HEK293 (cell line): ENCODE results near the gene YARS1.
A peak's percentile ranks its signal among the peaks of the same experiment; 100 is the strongest.

ENCODE experiments used
- EGR2 ChIP-seq: fragments of 450-650 bp; formaldehyde crosslinking; IDR thresholded peaks from 2 replicates; pipeline ENCODE4 v1.5.1; 2016; ENCODE audit warnings: low read depth, missing biosample characterization, missing genetic modification characterization
- ELK4 ChIP-seq: IDR thresholded peaks from 2 replicates; pipeline ENCODE4 v1.6.1; 2011; ENCODE audit warnings: mild to moderate bottlenecking, low read depth, low read length, borderline replicate concordance
- GFI1B ChIP-seq: fragments of 450-650 bp; formaldehyde crosslinking; IDR thresholded peaks from 2 replicates; pipeline ENCODE4 v1.5.1; 2016; ENCODE audit warnings: missing biosample characterization, missing genetic modification characterization
- HOXD13 ChIP-seq: sonication (generic); formaldehyde crosslinking; IDR thresholded peaks from 2 replicates; pipeline ENCODE4 v1.8.0; 2022; ENCODE audit warnings: missing genetic modification reagents, borderline replicate concordance
- KLF7 ChIP-seq: fragments of 450-650 bp; formaldehyde crosslinking; IDR thresholded peaks from 2 replicates; pipeline ENCODE4 v1.5.1; 2016; ENCODE audit warnings: missing biosample characterization, missing genetic modification characterization, borderline replicate concordance
- TSHZ1 ChIP-seq: fragments of 450-650 bp; formaldehyde crosslinking; IDR thresholded peaks from 2 replicates; pipeline ENCODE4 v1.5.1; 2016; ENCODE audit warnings: missing biosample characterization, missing genetic modification characterization, borderline replicate concordance
- ZBTB20 ChIP-seq: fragments of 450-650 bp; formaldehyde crosslinking; IDR thresholded peaks from 2 replicates; pipeline ENCODE4 v1.5.1; 2016; ENCODE audit warnings: missing biosample characterization, missing genetic modification characterization
- ZNF223 ChIP-seq: fragments of 450-650 bp; formaldehyde crosslinking; IDR thresholded peaks from 2 replicates; pipeline ENCODE4 v1.5.1; 2016; ENCODE audit warnings: missing biosample characterization, missing genetic modification characterization
- ZNF266 ChIP-seq: fragments of 450-650 bp; formaldehyde crosslinking; IDR thresholded peaks from 2 replicates; pipeline ENCODE4 v1.5.1; 2016; ENCODE audit warnings: missing biosample characterization, missing genetic modification characterization, low read depth
- ZNF292 ChIP-seq: fragments of 450-650 bp; formaldehyde crosslinking; IDR thresholded peaks from 2 replicates; pipeline ENCODE4 v1.5.1; 2016; ENCODE audit warnings: low read depth, missing biosample characterization, missing genetic modification characterization, borderline replicate concordance
- ZNF324 ChIP-seq: fragments of 450-650 bp; formaldehyde crosslinking; IDR thresholded peaks from 2 replicates; pipeline ENCODE4 v1.5.1; 2016; ENCODE audit warnings: missing biosample characterization, missing genetic modification characterization
- ZNF350 ChIP-seq: fragments of 450-650 bp; formaldehyde crosslinking; IDR thresholded peaks from 2 replicates; pipeline ENCODE4 v1.5.0; 2017; ENCODE audit warnings: missing biosample characterization, mild to moderate bottlenecking, missing genetic modification characterization
- ZNF391 ChIP-seq: fragments of 450-650 bp; formaldehyde crosslinking; IDR thresholded peaks from 2 replicates; pipeline ENCODE4 v1.5.1; 2016; ENCODE audit warnings: low read depth, missing biosample characterization, missing genetic modification characterization, borderline replicate concordance
- ZNF433 ChIP-seq: fragments of 450-650 bp; formaldehyde crosslinking; IDR thresholded peaks from 2 replicates; pipeline ENCODE4 v1.5.1; 2016; ENCODE audit warnings: missing biosample characterization, missing genetic modification characterization, low read depth
- ZNF510 ChIP-seq: fragments of 450-650 bp; formaldehyde crosslinking; IDR thresholded peaks from 2 replicates; pipeline ENCODE4 v1.5.1; 2018; ENCODE audit warnings: mild to moderate bottlenecking, missing genetic modification characterization, missing biosample characterization; ENCODE audit not compliant: insufficient replicate concordance
- ZNF600 ChIP-seq: fragments of 450-650 bp; formaldehyde crosslinking; IDR thresholded peaks from 2 replicates; pipeline ENCODE4 v1.5.1; 2016; ENCODE audit warnings: missing biosample characterization, missing genetic modification characterization
- ZNF654 ChIP-seq: fragments of 450-650 bp; formaldehyde crosslinking; IDR thresholded peaks from 2 replicates; pipeline ENCODE4 v1.5.1; 2016; ENCODE audit warnings: low read depth, missing biosample characterization, missing genetic modification characterization
- ZNF677 ChIP-seq: fragments of 450-650 bp; IDR thresholded peaks from 2 replicates; pipeline ENCODE4 v1.5.0; 2018; ENCODE audit warnings: missing biosample characterization, mild to moderate bottlenecking, missing genetic modification characterization, moderate library complexity
- ZNF692 ChIP-seq: fragments of 450-650 bp; formaldehyde crosslinking; IDR thresholded peaks from 2 replicates; pipeline ENCODE4 v1.5.1; 2016; ENCODE audit warnings: missing biosample characterization, missing genetic modification characterization
- ZNF843 ChIP-seq: fragments of 450-650 bp; formaldehyde crosslinking; IDR thresholded peaks from 2 replicates; pipeline ENCODE4 v1.5.1; 2016; ENCODE audit warnings: missing biosample characterization, missing genetic modification characterization
- ZXDB ChIP-seq: fragments of 450-650 bp; formaldehyde crosslinking; IDR thresholded peaks from 2 replicates; pipeline ENCODE4 v1.5.1; 2016; ENCODE audit warnings: missing biosample characterization, missing genetic modification characterization
- TF ChIP-seq, protein P1 (sequence below): fragments of 450-650 bp; formaldehyde crosslinking; IDR thresholded peaks from 2 replicates; pipeline ENCODE4 v1.5.1; 2016; ENCODE audit warnings: missing biosample characterization, missing genetic modification characterization
- TF ChIP-seq, protein P2 (sequence below): fragments of 450-650 bp; formaldehyde crosslinking; IDR thresholded peaks from 2 replicates; pipeline ENCODE4 v1.5.1; 2016; ENCODE audit warnings: missing biosample characterization, missing genetic modification characterization
- TF ChIP-seq, protein P3 (sequence below): fragments of 450-650 bp; formaldehyde crosslinking; IDR thresholded peaks from 2 replicates; pipeline ENCODE4 v1.5.1; 2017; ENCODE audit warnings: missing biosample characterization, mild to moderate bottlenecking, missing genetic modification characterization, moderate library complexity

Gene YARS1

DNA sequence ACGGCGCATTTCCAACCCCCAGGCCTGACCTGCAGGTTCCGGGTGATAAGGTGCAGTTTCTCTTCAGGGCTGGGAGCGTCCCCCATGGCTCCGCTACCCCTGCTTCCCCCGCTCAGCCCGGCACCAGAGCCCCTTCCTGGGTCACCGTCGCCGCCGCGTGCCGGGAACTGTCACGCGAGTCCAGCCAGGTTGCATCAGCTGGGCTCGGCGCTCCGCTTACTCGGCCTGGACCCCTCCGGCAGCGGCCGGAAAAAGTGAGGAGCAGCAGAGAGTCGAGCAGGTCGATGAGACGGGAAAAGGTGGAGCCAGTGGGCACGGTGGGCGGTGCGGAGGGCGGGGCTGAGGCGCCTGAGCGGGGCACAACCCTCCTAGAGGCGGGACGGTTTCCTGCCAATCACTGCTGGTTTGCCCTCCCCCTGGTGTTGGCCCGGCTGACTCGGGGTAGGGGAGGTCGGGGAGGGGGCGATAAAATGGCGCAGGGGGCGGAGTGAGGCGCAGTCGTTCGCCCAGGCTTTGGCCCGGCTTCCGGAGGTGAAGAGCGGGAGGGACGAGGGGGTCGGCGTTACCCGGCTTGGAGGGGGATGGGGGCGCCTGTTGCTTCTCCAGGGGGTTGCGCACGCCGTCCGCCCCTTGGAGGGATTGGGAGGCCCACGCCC lies at the start of gene YARS1, which contains the start of gene S100PBP (continued):
- TF ChIP-seq ZNF292 (no peak), ZNF350 (tag by site-specific recombination) (no peak), ZNF692 (tag by site-specific recombination) (peak; percentile 87), ZNF654 (no peak), ELK4 (peak; percentile 98), GFI1B (tag by site-specific recombination) (no peak; the same call in 1 of the 2 replicates), ZNF843 (peak; percentile 87), ZNF266 (tag by site-specific recombination) (no peak), ZNF600 (tag by site-specific recombination) (no peak), ZNF391 (tag by site-specific recombination) (peak; percentile 99), ZNF677 (tag by site-specific recombination) (no peak), KLF7 (peak; percentile 43; the same call in 1 of the 2 replicates), ZNF223 (peak; percentile 99), ZNF510 (tag by site-specific recombination) (no peak), ZNF324 (tag by site-specific recombination) (peak; percentile 99), ZBTB20 (tag by site-specific recombination) (peak; percentile 95), ZXDB (peak; percentile 96), ZNF433 (no peak), TSHZ1 (tag by site-specific recombination) (peak; percentile 87), HOXD13 (peak; percentile 100), EGR2 (no peak; the same call in none of the 2 replicates)
- TF ChIP-seq, protein P1, sequence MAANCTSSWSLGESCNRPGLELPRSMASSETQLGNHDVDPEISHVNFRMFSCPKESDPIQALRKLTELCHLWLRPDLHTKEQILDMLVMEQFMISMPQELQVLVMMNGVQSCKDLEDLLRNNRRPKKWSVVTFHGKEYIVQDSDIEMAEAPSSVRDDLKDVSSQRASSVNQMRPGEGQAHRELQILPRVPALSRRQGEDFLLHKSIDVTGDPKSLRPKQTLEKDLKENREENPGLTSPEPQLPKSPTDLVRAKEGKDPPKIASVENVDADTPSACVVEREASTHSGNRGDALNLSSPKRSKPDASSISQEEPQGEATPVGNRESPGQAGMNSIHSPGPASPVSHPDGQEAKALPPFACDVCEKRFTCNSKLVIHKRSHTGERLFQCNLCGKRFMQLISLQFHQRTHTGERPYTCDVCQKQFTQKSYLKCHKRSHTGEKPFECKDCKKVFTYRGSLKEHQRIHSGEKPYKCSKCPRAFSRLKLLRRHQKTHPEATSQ (tag by site-specific recombination): no peak
- TF ChIP-seq, protein P2, sequence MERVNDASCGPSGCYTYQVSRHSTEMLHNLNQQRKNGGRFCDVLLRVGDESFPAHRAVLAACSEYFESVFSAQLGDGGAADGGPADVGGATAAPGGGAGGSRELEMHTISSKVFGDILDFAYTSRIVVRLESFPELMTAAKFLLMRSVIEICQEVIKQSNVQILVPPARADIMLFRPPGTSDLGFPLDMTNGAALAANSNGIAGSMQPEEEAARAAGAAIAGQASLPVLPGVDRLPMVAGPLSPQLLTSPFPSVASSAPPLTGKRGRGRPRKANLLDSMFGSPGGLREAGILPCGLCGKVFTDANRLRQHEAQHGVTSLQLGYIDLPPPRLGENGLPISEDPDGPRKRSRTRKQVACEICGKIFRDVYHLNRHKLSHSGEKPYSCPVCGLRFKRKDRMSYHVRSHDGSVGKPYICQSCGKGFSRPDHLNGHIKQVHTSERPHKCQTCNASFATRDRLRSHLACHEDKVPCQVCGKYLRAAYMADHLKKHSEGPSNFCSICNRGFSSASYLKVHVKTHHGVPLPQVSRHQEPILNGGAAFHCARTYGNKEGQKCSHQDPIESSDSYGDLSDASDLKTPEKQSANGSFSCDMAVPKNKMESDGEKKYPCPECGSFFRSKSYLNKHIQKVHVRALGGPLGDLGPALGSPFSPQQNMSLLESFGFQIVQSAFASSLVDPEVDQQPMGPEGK: peak; percentile 97
- TF ChIP-seq, protein P3, sequence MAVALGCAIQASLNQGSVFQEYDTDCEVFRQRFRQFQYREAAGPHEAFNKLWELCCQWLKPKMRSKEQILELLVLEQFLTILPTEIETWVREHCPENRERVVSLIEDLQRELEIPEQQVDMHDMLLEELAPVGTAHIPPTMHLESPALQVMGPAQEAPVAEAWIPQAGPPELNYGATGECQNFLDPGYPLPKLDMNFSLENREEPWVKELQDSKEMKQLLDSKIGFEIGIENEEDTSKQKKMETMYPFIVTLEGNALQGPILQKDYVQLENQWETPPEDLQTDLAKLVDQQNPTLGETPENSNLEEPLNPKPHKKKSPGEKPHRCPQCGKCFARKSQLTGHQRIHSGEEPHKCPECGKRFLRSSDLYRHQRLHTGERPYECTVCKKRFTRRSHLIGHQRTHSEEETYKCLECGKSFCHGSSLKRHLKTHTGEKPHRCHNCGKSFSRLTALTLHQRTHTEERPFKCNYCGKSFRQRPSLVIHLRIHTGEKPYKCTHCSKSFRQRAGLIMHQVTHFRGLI: peak; percentile 55
